Activated T-cell treated with anti-CD3 and anti-CD28 coated beads, Interleukin-2, amount 50 U/mL, for 72 hours (primary cell): Measurements from ENCODE around the gene PKN2. TPM values are rescaled to one million over a fixed set of nuclear protein-coding genes. Genes with fewer than 3 reads are reported as not detected.
A peak's percentile ranks its signal among the peaks of the same experiment; 100 is the strongest.

ENCODE experiments used
- ATAC-seq, 2 donors: fragments of 150-1000 bp; cut with Tn5 transposase; replicated peaks in 1 of 2; 2 replicates each; pipeline ENCODE4 v1.10.0; 2021; ENCODE audit warnings: moderate library complexity in 2 of 2, mild to moderate bottlenecking in 1 of 2
- DNase-seq, 2 donors: peaks; one replicate each; pipeline ENCODE4 v3.0.0; 2021 to 2022; ENCODE audit warnings: mixed read lengths in 1 of 2
- H3K27ac Mint-ChIP-seq: one replicate; pipeline ENCODE4 v1.8.0; 2022; ENCODE audit warnings: mild to moderate bottlenecking, moderate library complexity, mixed read lengths
- H3K27me3 Mint-ChIP-seq: one replicate; pipeline ENCODE4 v1.8.0; 2022; ENCODE audit warnings: low read depth, mixed read lengths
- H3K36me3 Mint-ChIP-seq, 2 donors: one replicate each; pipeline ENCODE4 v1.8.0; 2022; ENCODE audit warnings: mixed read lengths in 2 of 2, mild to moderate bottlenecking in 1 of 2; ENCODE audit not compliant: insufficient read depth in 2 of 2
- H3K4me1 Mint-ChIP-seq: one replicate; pipeline ENCODE4 v1.8.0; 2022; ENCODE audit warnings: low read depth, mixed read lengths
- H3K4me3 Mint-ChIP-seq, 2 donors: one replicate each; pipeline ENCODE4 v1.8.0; 2022; ENCODE audit warnings: mild to moderate bottlenecking in 2 of 2, mixed read lengths in 2 of 2, moderate library complexity in 2 of 2
- H3K9me3 Mint-ChIP-seq, 2 donors: one replicate each; pipeline ENCODE4 v1.8.0; 2022; ENCODE audit warnings: mixed read lengths in 2 of 2
- total RNA-seq, 2 donors: library from RNA; stranded (reverse); gene quantifications; one replicate each; pipeline ENCODE4 v1.2.3, GENCODE V29; 2022

Gene PKN2
- total RNA-seq, 2 donors from 2014 or later, result 27.4 to 28.1 TPM

DNA sequence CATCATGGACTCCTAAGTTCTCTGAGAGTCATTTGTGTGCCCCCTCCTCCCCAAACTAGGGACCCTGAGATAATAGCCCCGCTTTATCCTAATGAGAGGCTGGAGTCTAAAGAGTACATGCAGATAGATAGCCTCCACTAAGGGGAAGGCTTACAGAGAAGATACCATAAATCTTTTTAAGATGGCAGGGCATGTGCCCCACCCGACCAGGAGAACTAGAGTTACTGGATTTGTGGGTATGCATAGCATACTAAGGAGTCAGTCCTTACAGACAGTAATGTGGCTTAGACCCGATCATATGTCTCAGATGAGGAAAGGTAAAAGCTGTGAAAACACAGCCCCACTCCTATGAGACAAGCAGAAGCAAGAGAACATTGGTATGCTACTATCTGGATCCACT is 25.7 kb upstream of the PKN2 start:
- no peaks in the 10 kb centered on the region for H3K27me3 Mint-ChIP-seq
- no peaks in the 10 kb centered on the region for H3K9me3 Mint-ChIP-seq
- peaks cover 34% of the 10 kb centered on the region for H3K4me1 Mint-ChIP-seq
- no peak overlapping the region for H3K27ac Mint-ChIP-seq
- ATAC-seq (no peak), DNase-seq (no peak)
- H3K4me3 Mint-ChIP-seq, result no peak overlapping the region
- H3K36me3 Mint-ChIP-seq, result no peaks in the 10 kb centered on the region

DNA sequence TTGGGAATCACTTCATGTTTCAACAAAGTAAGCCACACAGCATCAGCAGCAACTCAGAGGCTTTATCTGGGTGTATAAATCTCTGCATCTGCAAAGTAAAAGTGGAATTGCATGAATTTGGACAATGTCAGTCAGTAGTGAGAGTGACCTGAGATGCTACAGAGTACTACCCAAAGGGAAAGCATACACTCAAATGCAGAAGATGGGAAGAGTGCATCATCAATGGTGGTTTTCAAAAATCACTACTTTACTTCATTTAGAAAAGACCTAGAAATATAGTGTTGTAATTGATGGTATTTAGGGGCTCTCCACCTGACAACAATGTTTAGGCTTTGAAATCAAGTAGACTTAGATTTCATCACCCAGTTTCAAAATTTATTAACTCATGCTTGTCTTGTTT is 24.5 kb upstream of the PKN2 start:
- Mint-ChIP-seq H3K27ac (no peak overlapping the region), H3K4me1 (peaks cover 34% of the 10 kb centered on the region), H3K27me3 (no peaks in the 10 kb centered on the region), H3K4me3 (peak overlapping the region; percentile 37 to 48), H3K36me3 (no peaks in the 10 kb centered on the region), H3K9me3 (no peaks in the 10 kb centered on the region)
- ATAC-seq, result peak; percentile 80
- DNase-seq, result no peak

- DNase-seq (no peak), ATAC-seq (no peak)
- Mint-ChIP-seq H3K36me3 (no peaks in the 10 kb centered on the region), H3K27me3 (no peaks in the 10 kb centered on the region), H3K9me3 (no peaks in the 10 kb centered on the region), H3K4me3 (peak overlapping the region; percentile 69 to 77), H3K27ac (peak overlapping the region; percentile 92), H3K4me1 (peaks cover 34% of the 10 kb centered on the region)
Observed at GRCh38 chr1:88661188-88661587, 22.9 kb upstream of the PKN2 start.

GRCh38 chr1:88661951-88662699 is 21.9 kb upstream of the PKN2 start:
- no peak for DNase-seq
- peak overlapping the region in 1 of 2 donors; percentile 77 for H3K4me3 Mint-ChIP-seq
- H3K27me3 Mint-ChIP-seq, result no peaks in the 10 kb centered on the region
- H3K27ac Mint-ChIP-seq, result peak overlapping the region; percentile 92
- ATAC-seq, result no peak
- H3K4me1 Mint-ChIP-seq, result peaks cover 34% of the 10 kb centered on the region
- no peaks in the 10 kb centered on the region for H3K9me3 Mint-ChIP-seq
- H3K36me3 Mint-ChIP-seq, result no peaks in the 10 kb centered on the region

- H3K27ac Mint-ChIP-seq, result no peak overlapping the region
- peaks cover 34% of the 10 kb centered on the region for H3K4me1 Mint-ChIP-seq
- no peaks in the 10 kb centered on the region for H3K27me3 Mint-ChIP-seq
- no peak for ATAC-seq
- DNase-seq, result no peak
- H3K9me3 Mint-ChIP-seq, result no peaks in the 10 kb centered on the region
- H3K36me3 Mint-ChIP-seq, result no peaks in the 10 kb centered on the region
- H3K4me3 Mint-ChIP-seq, result no peak overlapping the region
Observed at GRCh38 chr1:88662723-88663122, 21.4 kb upstream of the PKN2 start.

DNA sequence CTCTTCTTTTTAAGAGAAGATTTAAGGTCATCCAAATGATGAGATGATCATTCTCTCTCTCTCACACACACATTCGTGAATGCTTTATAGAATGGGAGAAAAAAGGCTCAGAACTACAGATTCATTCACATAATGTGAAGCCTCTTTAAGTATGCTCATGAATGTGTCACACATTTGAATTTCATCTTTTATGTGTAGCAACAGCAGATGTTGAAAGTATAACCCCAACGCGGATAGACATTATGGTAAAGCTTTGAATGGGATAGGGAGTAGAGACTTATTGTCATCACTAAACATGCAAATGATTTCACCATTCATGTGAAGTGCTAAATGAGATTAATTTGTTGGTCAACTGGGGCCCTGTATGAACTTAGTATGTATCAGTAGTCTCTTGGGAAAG is 15.7 kb upstream of the PKN2 start:
- H3K4me3 Mint-ChIP-seq, result no peak overlapping the region
- H3K27ac Mint-ChIP-seq, result no peak overlapping the region
- H3K9me3 Mint-ChIP-seq, result no peaks in the 10 kb centered on the region
- peaks cover 14% of the 10 kb centered on the region for H3K27me3 Mint-ChIP-seq
- ATAC-seq (no peak), DNase-seq (no peak)
- no peaks in the 10 kb centered on the region for H3K4me1 Mint-ChIP-seq
- H3K36me3 Mint-ChIP-seq, result no peaks in the 10 kb centered on the region

DNA sequence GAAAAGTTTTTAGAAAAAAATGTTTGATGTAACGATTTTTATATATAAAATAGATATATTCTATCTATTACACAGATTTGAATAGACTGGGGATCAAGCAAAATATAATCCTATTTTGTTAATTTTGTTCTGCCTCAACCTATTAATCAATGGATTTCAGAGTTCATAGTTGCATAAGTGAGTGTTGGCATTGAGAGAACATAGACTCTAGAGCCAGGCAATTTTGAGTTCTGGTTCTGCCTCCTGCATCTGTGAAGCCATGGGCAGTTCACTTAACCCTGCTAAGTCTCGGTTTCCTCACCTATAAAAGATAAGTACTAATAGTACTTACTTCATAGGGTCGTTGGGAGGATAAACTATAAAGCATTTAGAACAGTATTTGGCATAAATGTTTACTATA is 13.6 kb upstream of the PKN2 start:
- peaks cover 14% of the 10 kb centered on the region for H3K27me3 Mint-ChIP-seq
- no peaks in the 10 kb centered on the region for H3K4me1 Mint-ChIP-seq
- ATAC-seq (no peak), DNase-seq (no peak)
- H3K9me3 Mint-ChIP-seq, result no peaks in the 10 kb centered on the region
- H3K4me3 Mint-ChIP-seq, result no peak overlapping the region
- no peaks in the 10 kb centered on the region for H3K36me3 Mint-ChIP-seq
- no peak overlapping the region for H3K27ac Mint-ChIP-seq

DNA sequence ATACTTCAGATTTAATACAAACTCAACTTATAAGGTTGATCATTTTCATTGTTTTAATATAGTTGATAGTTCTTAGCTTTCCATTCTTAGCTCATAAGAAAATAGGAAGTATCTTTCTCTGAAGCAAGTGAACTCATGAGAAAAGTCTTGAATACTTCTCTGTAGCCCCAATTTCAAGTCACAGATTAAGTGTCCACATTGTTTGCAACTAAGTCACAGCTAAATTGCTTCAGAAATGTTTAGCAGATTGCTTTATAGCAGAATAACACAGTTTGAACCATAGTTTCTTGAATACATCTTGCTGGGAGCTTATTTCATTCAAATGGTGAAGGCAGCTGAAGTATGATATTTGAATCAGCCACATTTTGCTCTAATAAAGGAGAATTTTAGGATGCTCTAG is 10.6 kb upstream of the PKN2 start:
- H3K9me3 Mint-ChIP-seq, result no peaks in the 10 kb centered on the region
- no peaks in the 10 kb centered on the region for H3K36me3 Mint-ChIP-seq
- ATAC-seq (no peak), DNase-seq (no peak)
- no peak overlapping the region for H3K4me3 Mint-ChIP-seq
- no peaks in the 10 kb centered on the region for H3K4me1 Mint-ChIP-seq
- no peak overlapping the region for H3K27ac Mint-ChIP-seq
- H3K27me3 Mint-ChIP-seq, result peaks cover 12% of the 10 kb centered on the region

DNA sequence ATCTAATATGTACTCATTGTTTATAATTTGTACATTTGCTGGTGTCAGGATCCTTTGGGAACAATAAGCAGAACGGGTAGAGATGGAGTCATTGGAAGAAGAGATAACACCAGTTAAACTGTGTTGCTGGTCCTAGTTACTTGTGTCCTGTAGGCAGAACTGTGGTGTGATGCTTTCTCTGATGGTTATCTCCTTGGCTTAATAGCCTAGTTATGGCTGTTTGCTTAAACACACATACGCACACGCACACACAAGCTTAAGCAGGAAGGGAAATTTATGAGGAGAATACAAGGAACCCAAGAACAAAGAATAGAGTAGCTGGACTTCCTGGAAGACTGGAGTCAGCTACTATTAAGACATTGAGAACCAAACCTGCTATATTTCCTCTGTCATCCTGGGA is 5.7 kb upstream of the PKN2 start:
- ATAC-seq, result no peak
- no peaks in the 10 kb centered on the region for H3K27me3 Mint-ChIP-seq
- H3K4me1 Mint-ChIP-seq, result peaks cover 15% of the 10 kb centered on the region
- no peaks in the 10 kb centered on the region for H3K9me3 Mint-ChIP-seq
- H3K36me3 Mint-ChIP-seq, result no peaks in the 10 kb centered on the region
- DNase-seq, result no peak
- peak overlapping the region; percentile 20 for H3K27ac Mint-ChIP-seq
- no peak overlapping the region for H3K4me3 Mint-ChIP-seq

GRCh38 chr1:88680471-88680870 is 3.6 kb upstream of the PKN2 start:
- H3K4me3 Mint-ChIP-seq, result no peak overlapping the region
- H3K27me3 Mint-ChIP-seq, result no peaks in the 10 kb centered on the region
- H3K36me3 Mint-ChIP-seq, result peaks cover 4 to 5% of the 10 kb centered on the region in 2 donors
- peak overlapping the region; percentile 67 for H3K27ac Mint-ChIP-seq
- peaks cover 21% of the 10 kb centered on the region for H3K4me1 Mint-ChIP-seq
- ATAC-seq (no peak), DNase-seq (no peak)
- H3K9me3 Mint-ChIP-seq, result no peaks in the 10 kb centered on the region

DNA sequence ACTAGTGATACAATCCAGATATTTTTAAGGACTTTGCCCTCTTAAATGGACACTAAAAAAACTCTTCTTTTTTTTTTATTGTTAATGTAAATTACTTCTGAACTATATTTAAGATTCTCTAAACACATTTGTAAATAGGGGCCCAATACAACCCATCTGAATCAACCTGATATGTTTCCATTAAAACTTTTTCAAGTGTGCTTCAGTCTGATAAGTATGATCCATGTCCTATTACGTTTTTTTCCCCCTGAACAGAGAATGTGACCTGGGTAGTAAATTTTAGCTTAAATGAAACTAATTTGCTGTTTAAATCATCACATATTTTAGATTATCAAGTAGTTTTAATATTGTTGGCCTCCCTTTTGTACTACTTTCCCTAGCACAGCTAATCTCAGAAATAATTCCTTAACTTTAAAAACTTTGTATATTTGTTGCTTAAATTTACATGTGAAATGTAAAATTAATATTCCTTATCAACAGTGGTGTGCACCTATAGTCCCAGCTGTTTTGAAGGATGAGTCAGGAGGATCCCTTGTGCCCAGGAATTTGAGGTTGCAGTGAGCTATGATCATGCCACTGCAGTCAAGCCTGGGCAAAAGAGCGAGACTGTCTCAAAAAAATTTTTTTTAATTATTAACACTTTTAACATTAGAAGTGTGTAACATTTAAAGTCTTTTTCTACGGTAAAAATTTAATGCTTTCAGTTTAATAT is 3.0 kb upstream of the PKN2 start:
- H3K9me3 Mint-ChIP-seq, result no peaks in the 10 kb centered on the region
- peaks cover 27% of the 10 kb centered on the region for H3K4me1 Mint-ChIP-seq
- no peaks in the 10 kb centered on the region for H3K27me3 Mint-ChIP-seq
- ATAC-seq (no peak), DNase-seq (no peak)
- no peak overlapping the region for H3K4me3 Mint-ChIP-seq
- H3K27ac Mint-ChIP-seq, result no peak overlapping the region
- H3K36me3 Mint-ChIP-seq, result peaks cover 4 to 5% of the 10 kb centered on the region in 2 donors

GRCh38 chr1:88684482-88685258 is 597 bp downstream of the PKN2 start:
- peak; percentile 46 to 52 for ATAC-seq
- peak overlapping the region; percentile 99 for H3K27ac Mint-ChIP-seq
- DNase-seq, result peak; percentile 70 to 74

DNA sequence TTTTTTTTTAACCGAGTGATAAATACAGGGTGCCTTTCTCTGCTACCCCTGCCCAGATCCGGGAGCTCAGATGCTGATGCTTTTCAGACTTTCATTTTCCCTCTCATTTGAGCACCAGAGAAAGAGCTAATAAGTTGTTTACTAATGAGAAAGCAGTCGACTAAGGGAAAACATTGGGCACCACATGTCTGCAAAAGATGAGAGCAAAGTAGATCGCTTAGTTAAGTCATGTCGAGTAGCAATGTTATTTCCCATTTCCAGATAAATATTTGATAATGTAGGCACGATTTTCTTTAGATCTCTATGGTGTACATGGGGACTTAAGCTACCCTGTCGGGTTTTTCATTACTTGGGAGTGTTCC is 1.2 kb downstream of the PKN2 start:
- ATAC-seq (no peak), DNase-seq (peak in 1 of 2 donors; percentile 2)
- Mint-ChIP-seq H3K4me3 (peak overlapping the region; percentile 96 to 100), H3K9me3 (no peaks in the 10 kb centered on the region), H3K36me3 (peaks cover 4 to 5% of the 10 kb centered on the region in 2 donors), H3K27me3 (no peaks in the 10 kb centered on the region), H3K27ac (peak overlapping the region; percentile 99), H3K4me1 (peaks cover 51% of the 10 kb centered on the region)

More at GRCh38 chr1:88684482-88685258, 597 bp downstream of the PKN2 start:
- Mint-ChIP-seq H3K4me3 (peak overlapping the region; percentile 96 to 100), H3K9me3 (no peaks in the 10 kb centered on the region), H3K27me3 (no peaks in the 10 kb centered on the region), H3K4me1 (peaks cover 51% of the 10 kb centered on the region), H3K36me3 (peaks cover 4 to 5% of the 10 kb centered on the region in 2 donors)
